ENCODE data around the gene MECP2. TPM values are rescaled to one million over a fixed set of nuclear protein-coding genes. Genes with fewer than 3 reads are reported as not detected.

Gene MECP2
- total RNA-seq, 2 experiments from 2014 or later = 31.2 to 48.6 TPM

GRCh38 chrX:154002215-154002719, 95.2 kb downstream of the MECP2 start:
- TF ChIP-seq CTCF (conservative IDR thresholded peaks at IDR 0.05; ENCODE audit: low read length) = no peak
- no peak for TF ChIP-seq EZH2phosphoT487 (IDR thresholded peaks at IDR 0.05; ENCODE audit: borderline replicate concordance, low read depth, low read length)
- no peaks in the 10 kb centered on the region for H3K36me3 ChIP-seq (ENCODE audit: insufficient read depth, low read length)

GRCh38 chrX:154000051-154000450, 97.5 kb downstream of the MECP2 start:
- H3K79me2 ChIP-seq (ENCODE audit: insufficient read depth, low read depth, low read length) = no peaks in the 10 kb centered on the region
- no peak for DNase-seq (ENCODE audit: low spot score)
- H3K4me2 ChIP-seq (ENCODE audit: low read length) = no peak overlapping the region
- no peaks in the 10 kb centered on the region for H3K9me2 ChIP-seq (ENCODE audit: insufficient read depth, low read length)
- H3K4me3 ChIP-seq (ENCODE audit: low read depth, low read length, poor library complexity, severe bottlenecking) = no peak overlapping the region
- ChIA-PET POLR2A (no interaction called here), CTCF (ENCODE audit: unreplicated experiment) (no interaction called here)
- intact Hi-C loops (cut with micrococcal nuclease; ENCODE audit: unreplicated experiment) = no loop called here
- TF ChIP-seq CTCF (conservative IDR thresholded peaks at IDR 0.05; ENCODE audit: low read length) (no peak), EZH2phosphoT487 (IDR thresholded peaks at IDR 0.05; ENCODE audit: borderline replicate concordance, low read depth, low read length) (no peak)
- H3K4me1 ChIP-seq (ENCODE audit: insufficient read depth, low read length, poor library complexity, severe bottlenecking) = peaks cover 19% of the 10 kb centered on the region
- no peak overlapping the region for H3K27ac ChIP-seq (ENCODE audit: low read depth, low read length, poor library complexity, severe bottlenecking)
- H4K20me1 ChIP-seq (ENCODE audit: insufficient read depth, low read length) = no peaks in the 10 kb centered on the region
- H3K9me3 ChIP-seq (ENCODE audit: low read length) = no peaks in the 10 kb centered on the region
- H2AFZ ChIP-seq (ENCODE audit: low read length) = no peak overlapping the region
- no TSS peak for BruUV-seq (replicated peaks)
- H3K36me3 ChIP-seq (ENCODE audit: insufficient read depth, low read length) = no peaks in the 10 kb centered on the region

More at GRCh38 chrX:154002215-154002719, 95.2 kb downstream of the MECP2 start:
- Histone ChIP-seq H3K4me2 (ENCODE audit: low read length) (peak overlapping the region; percentile 10; the same call in 1 of the 2 replicates), H3K9me3 (ENCODE audit: low read length) (no peaks in the 10 kb centered on the region), H4K20me1 (ENCODE audit: insufficient read depth, low read length) (no peaks in the 10 kb centered on the region), H3K4me1 (ENCODE audit: insufficient read depth, low read length, poor library complexity, severe bottlenecking) (peaks cover 19% of the 10 kb centered on the region), H3K9me2 (ENCODE audit: insufficient read depth, low read length) (no peaks in the 10 kb centered on the region), H3K4me3 (ENCODE audit: low read depth, low read length, poor library complexity, severe bottlenecking) (no peak overlapping the region), H3K79me2 (ENCODE audit: insufficient read depth, low read depth, low read length) (no peaks in the 10 kb centered on the region), H2AFZ (ENCODE audit: low read length) (0 out of 2 replicates have a peak overlapping the region, but pooled peaks have one; percentile 12), H3K27ac (ENCODE audit: low read depth, low read length, poor library complexity, severe bottlenecking) (no peak overlapping the region)
- DNase-seq (ENCODE audit: low spot score) = no peak
- POLR2A ChIA-PET = interaction anchor here (0.6 kb wide), 1 partner anchor 968 kb away, joined by 4 read pairs; no protein-coding TSS in a partner anchor
- no TSS peak for BruUV-seq (replicated peaks)
- CTCF ChIA-PET (ENCODE audit: unreplicated experiment) = no interaction called here
- intact Hi-C loops (cut with micrococcal nuclease; ENCODE audit: unreplicated experiment) = no loop called here

GRCh38 chrX:153999359-154000037, 98.0 kb downstream of the MECP2 start:
- H3K27ac ChIP-seq (ENCODE audit: low read depth, low read length, poor library complexity, severe bottlenecking) = no peak overlapping the region
- POLR2A ChIA-PET = interaction anchor here (0.6 kb wide), 1 partner anchor 9 kb away, joined by 9 read pairs; no protein-coding TSS in a partner anchor
- no peak for TF ChIP-seq CTCF (conservative IDR thresholded peaks at IDR 0.05; ENCODE audit: low read length)
- H3K9me3 ChIP-seq (ENCODE audit: low read length) = no peaks in the 10 kb centered on the region
- CTCF ChIA-PET (ENCODE audit: unreplicated experiment) = no interaction called here
- no peaks in the 10 kb centered on the region for H3K79me2 ChIP-seq (ENCODE audit: insufficient read depth, low read depth, low read length)
- no peaks in the 10 kb centered on the region for H3K36me3 ChIP-seq (ENCODE audit: insufficient read depth, low read length)
- DNase-seq (ENCODE audit: low spot score) = no peak
- peaks cover 18% of the 10 kb centered on the region for H3K4me1 ChIP-seq (ENCODE audit: insufficient read depth, low read length, poor library complexity, severe bottlenecking)
- no peaks in the 10 kb centered on the region for H4K20me1 ChIP-seq (ENCODE audit: insufficient read depth, low read length)
- H3K9me2 ChIP-seq (ENCODE audit: insufficient read depth, low read length) = no peaks in the 10 kb centered on the region
- no TSS peak for BruUV-seq (replicated peaks)
- H2AFZ ChIP-seq (ENCODE audit: low read length) = no peak overlapping the region
- intact Hi-C loops (cut with micrococcal nuclease; ENCODE audit: unreplicated experiment) = no loop called here
- no peak overlapping the region for H3K4me3 ChIP-seq (ENCODE audit: low read depth, low read length, poor library complexity, severe bottlenecking)
- no peak overlapping the region for H3K4me2 ChIP-seq (ENCODE audit: low read length)
